Ovary (tissue), 3 donors: ENCODE results near the gene TRAF3IP3.

Source experiments
- CTCF ChIP-seq, 3 donors: fragments of 450-650 bp in 2 of 3; fragments of 200-600 bp in 1 of 3; IDR thresholded peaks; one replicate each; pipeline versions ENCODE4 v1.5.1 to v1.8.0; 2016 to 2022; ENCODE audit warnings: antibody characterized with exemption in 3 of 3, mild to moderate bottlenecking in 1 of 3
- POLR2A ChIP-seq: fragments of 450-650 bp; IDR thresholded peaks from one replicate; pipeline ENCODE4 v1.6.1; 2017; ENCODE audit warnings: antibody characterized with exemption, mild to moderate bottlenecking, moderate library complexity
- donor health status: DM: no; HTN: no; CAD: no.

DNA sequence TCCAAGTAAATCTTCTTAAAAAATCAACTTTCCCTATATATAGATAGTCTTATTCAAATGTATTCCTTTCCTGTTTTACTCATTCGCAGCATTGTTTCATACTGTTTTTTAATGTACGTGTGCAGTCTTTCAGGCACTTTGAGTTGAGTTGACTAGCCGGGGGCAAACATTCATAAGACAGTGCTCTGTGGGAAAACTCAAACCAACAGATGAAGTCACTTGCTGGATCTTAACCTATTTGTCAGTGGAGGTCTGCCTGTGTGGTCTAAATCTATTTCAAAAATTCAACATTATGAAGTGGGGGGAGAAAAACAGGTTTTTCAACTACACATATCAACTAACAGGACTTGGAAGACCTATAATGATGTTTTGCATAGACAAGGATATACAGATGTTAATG, 45.0 kb upstream of the TRAF3IP3 start:
- no peak for TF ChIP-seq CTCF (IDR thresholded peaks at IDR 0.05)
- no peak for TF ChIP-seq POLR2A
